H1 (cell line): Measurements from ENCODE around the gene DAB2IP. TPM values are rescaled to one million over a fixed set of nuclear protein-coding genes. Genes with fewer than 3 reads are reported as not detected.

Source experiments
- CEBPB ChIP-seq: IDR thresholded peaks from 2 replicates; pipeline ENCODE4 v1.6.1; 2012; ENCODE audit warnings: low read depth, low read length
- polyA plus RNA-seq, 7 experiments: library from polyadenylated mRNA; depleted of rRNA in 3 of 7; stranded (reverse) in 5 of 7; unstranded in 2 of 7; fragments of >200 nt in 5 of 7; fragments of 200-250 nt in 2 of 7; gene quantifications; 1 replicate in 5 of 7; 2 replicates in 1 of 7; 4 replicates in 1 of 7; pipeline versions ENCODE4 v1.2.1 to v1.2.3, GENCODE V29; 2011 to 2013; ENCODE audit warnings: missing spikeins in 2 of 7, mixed read lengths in 2 of 7
- total RNA-seq: library from RNA; stranded (reverse); fragmentation: NEBNext Ultra II Directional; extraction: Animal tissue kit (Norgen Biotek cat#: 25700); gene quantifications from 2 replicates; pipeline ENCODE4 v1.2.1, GENCODE V29; 2021

The DAB2IP gene
- total and polyA plus RNA-seq, 2 of the 8 experiments (the other 6 are each of a cell fraction or from before 2014, with no cell fraction given) = 19.7 to 39.5 TPM

DNA sequence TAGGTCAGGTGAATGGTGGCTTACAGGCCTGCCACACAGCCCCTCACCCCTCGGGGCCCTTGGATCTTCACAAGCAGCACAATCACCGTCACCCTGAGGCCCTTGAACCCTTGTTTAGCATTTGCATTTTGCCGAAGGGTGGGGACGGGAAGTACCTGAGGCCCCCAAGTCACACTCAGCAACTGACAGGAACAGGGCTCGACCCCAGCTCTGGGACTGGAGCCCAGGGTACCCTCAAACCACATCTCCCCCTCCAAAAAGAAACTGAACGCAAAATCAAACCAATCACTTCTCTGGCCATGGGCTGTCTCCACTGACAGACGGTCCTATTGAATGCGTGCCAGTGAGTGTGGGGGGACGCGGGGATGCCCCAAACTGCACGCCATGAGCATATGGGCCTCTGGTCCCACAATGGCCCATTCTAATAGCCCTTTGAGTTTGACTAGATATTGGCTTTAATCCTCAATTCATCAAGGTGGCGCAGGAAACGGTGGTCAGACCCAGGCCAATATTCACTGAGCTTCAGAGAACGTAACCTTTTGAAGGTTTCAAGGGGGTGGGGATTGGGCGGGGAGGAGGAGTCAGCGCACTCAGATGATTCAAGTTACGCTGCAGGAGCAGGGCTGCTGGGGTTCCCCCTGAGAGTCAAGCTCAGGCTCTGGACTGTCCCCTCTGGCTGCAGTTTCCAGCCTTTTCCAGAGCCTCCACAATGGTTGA, 176.0 kb downstream of the DAB2IP start (continued):
- TF ChIP-seq CEBPB = no peak
